ENCODE data around the gene HMCES. TPM values are rescaled to one million over a fixed set of nuclear protein-coding genes. Genes with fewer than 3 reads are reported as not detected.

Gene HMCES
- total RNA-seq, 4 donors from 2014 or later, result 24.5 to 39.3 (median 30.6) TPM

GRCh38 chr3:129315998-129316247 lies 37.3 kb downstream of the HMCES start:
- H3K9me3 ChIP-seq, result no peaks in the 10 kb centered on the region
- no peak for TF ChIP-seq POLR2A (IDR thresholded peaks at IDR 0.05; ENCODE audit: low read depth)
- no peak for TF ChIP-seq EP300 (IDR thresholded peaks at IDR 0.05)
- no peak for TF ChIP-seq CTCF (IDR thresholded peaks at IDR 0.05)
- no peak for TF ChIP-seq POLR2AphosphoS5 (IDR thresholded peaks at IDR 0.05)
- no peak for DNase-seq (ENCODE audit: extremely low spot score)
- no peaks in the 10 kb centered on the region for H3K27me3 ChIP-seq
- peak overlapping the region; percentile 88 to 94 (median 92) for H3K27ac ChIP-seq (replicated peaks in 1 of 4)
- intact Hi-C loops (cut with DNase I), result loop anchor here (2.0 kb wide), 1 partner anchor 37 kb away; the partner anchor contains the start of gene HMCES
- WGBS, result no CpG with 5 or more reads among the region's 34 CpGs
- H3K4me1 ChIP-seq, result peaks cover 17 to 34% (median 28%) of the 10 kb centered on the region in 4 donors
- peaks cover 0 to 18% (median 10%) of the 10 kb centered on the region in 4 donors for H3K36me3 ChIP-seq
- peak overlapping the region; percentile 73 to 88 (median 76) for H3K4me3 ChIP-seq

DNA sequence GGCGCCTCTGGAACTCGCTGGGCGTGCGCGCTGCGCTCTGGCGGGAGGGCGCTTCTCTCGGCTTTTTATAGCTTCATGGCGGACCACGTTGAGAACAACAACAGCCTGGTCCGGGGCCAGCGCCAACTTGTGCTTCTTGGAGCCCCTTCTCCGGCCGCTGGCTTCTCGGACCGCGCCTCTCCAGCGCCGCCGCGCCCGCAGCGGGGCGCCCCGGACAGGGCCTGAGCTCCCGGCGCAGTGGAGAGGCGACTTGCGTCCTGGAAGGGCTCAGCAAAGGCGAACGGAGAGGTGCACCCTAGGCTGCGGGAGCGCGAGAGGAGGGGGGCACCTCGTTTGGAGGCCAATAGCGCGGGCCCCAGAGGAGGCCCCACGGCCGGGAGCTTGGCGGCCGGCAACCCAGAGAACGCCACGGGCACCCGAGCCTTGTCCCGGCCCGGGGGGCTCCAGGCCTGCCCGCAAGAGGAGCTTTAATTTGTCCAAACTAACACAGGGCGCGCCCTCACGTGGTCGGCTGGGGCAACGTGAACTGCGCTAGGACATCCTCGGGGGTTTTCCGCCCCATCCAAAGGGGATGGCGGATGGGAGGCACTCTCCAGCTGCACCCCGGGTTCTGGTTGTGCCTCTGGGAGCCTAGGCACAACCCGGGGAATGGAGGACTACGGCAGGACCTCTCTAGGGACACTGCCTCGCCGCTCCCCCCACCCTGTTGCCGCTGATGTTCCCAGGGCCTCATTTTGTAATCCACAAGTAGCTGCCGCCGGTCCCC lies 37.8 kb downstream of the HMCES start:
- Histone ChIP-seq H3K27me3 (no peaks in the 10 kb centered on the region), H3K4me1 (peaks cover 17 to 34% (median 28%) of the 10 kb centered on the region in 4 donors), H3K4me3 (peak overlapping the region; percentile 73 to 88 (median 76)), H3K27ac (replicated peaks in 1 of 4) (peak overlapping the region; percentile 88 to 94 (median 92)), H3K36me3 (peaks cover 0 to 24% (median 13%) of the 10 kb centered on the region in 4 donors), H3K9me3 (no peaks in the 10 kb centered on the region)
- intact Hi-C loops (cut with DNase I), result no loop called here
- peak; percentile 100 for TF ChIP-seq POLR2AphosphoS5 (IDR thresholded peaks at IDR 0.05)
- TF ChIP-seq EP300 (IDR thresholded peaks at IDR 0.05), result no peak
- TF ChIP-seq CTCF (IDR thresholded peaks at IDR 0.05), result peak; percentile 55 to 61 (median 61)
- peak; percentile 97 for TF ChIP-seq POLR2A (IDR thresholded peaks at IDR 0.05; ENCODE audit: low read depth)
- WGBS, result 1% methylated on average over 14 of the region's 65 CpGs
- peak; percentile 97 for DNase-seq (ENCODE audit: extremely low spot score)

DNA sequence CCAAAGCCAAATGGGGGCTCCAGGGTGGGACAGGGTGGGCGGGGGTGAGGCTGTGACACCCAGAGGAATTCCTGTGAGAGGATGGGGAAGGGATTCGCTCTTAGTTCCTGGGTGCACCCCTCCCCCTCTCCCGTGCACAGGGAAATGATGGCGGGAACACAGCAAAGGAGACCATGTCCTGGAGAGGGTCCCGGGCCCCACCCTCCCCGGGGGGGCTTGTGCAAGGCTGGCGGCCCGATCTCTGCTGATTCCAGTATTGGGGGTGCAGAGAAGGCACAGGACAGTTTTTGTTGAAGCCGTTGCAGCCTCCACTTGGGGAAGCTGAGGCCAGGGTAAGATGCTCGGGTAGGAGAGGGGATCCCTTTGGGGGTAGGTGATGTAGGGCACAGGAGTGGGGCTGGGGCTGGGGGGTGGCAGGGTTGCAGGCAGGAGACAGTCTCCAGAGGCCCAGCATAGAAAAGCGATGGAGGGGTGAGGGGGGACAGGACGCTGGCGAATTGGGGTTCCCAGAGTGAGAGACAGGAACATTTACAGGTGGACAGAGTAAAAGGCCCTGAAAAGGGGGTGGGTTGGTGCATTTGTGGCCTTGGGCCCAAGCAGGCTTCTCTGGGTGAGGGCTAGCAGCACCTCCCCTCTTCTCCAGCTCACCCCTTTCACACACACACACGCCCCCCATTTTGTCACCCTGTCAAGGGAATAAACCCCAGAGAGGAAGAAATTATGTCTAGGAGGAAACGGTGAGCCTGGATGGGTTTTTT lies 38.5 kb downstream of the HMCES start:
- H3K9me3 ChIP-seq, result no peaks in the 10 kb centered on the region
- TF ChIP-seq POLR2AphosphoS5 (IDR thresholded peaks at IDR 0.05) (no peak), EP300 (IDR thresholded peaks at IDR 0.05) (no peak), POLR2A (IDR thresholded peaks at IDR 0.05; ENCODE audit: low read depth) (no peak), CTCF (IDR thresholded peaks at IDR 0.05) (no peak)
- no peaks in the 10 kb centered on the region for H3K27me3 ChIP-seq
- peak overlapping the region; percentile 88 to 94 (median 92) for H3K27ac ChIP-seq (replicated peaks in 1 of 4)
- intact Hi-C loops (cut with DNase I), result no loop called here
- no peak for DNase-seq (ENCODE audit: extremely low spot score)
- H3K36me3 ChIP-seq, result peaks cover 0 to 31% (median 15%) of the 10 kb centered on the region in 4 donors
- 35% methylated on average over 15 of the region's 15 CpGs for WGBS
- peaks cover 17 to 34% (median 28%) of the 10 kb centered on the region in 4 donors for H3K4me1 ChIP-seq
- peak overlapping the region; percentile 73 to 88 (median 76) for H3K4me3 ChIP-seq

GRCh38 chr3:129317848-129318247 lies 39.2 kb downstream of the HMCES start:
- no peak overlapping the region for H3K27ac ChIP-seq (replicated peaks in 1 of 4)
- intact Hi-C loops (cut with DNase I), result no loop called here
- no peaks in the 10 kb centered on the region for H3K9me3 ChIP-seq
- H3K4me1 ChIP-seq, result peaks cover 17 to 34% (median 28%) of the 10 kb centered on the region in 4 donors
- no peak for TF ChIP-seq POLR2A (IDR thresholded peaks at IDR 0.05; ENCODE audit: low read depth)
- TF ChIP-seq EP300 (IDR thresholded peaks at IDR 0.05), result no peak
- TF ChIP-seq POLR2AphosphoS5 (IDR thresholded peaks at IDR 0.05), result no peak
- no peak for TF ChIP-seq CTCF (IDR thresholded peaks at IDR 0.05)
- H3K4me3 ChIP-seq, result no peak overlapping the region
- no peaks in the 10 kb centered on the region for H3K27me3 ChIP-seq
- no peak for DNase-seq (ENCODE audit: extremely low spot score)
- WGBS, result 35% methylated on average over 4 of the region's 5 CpGs
- peaks cover 0 to 32% (median 15%) of the 10 kb centered on the region in 4 donors for H3K36me3 ChIP-seq
